Inflammatory macrophage treated with lipopolysaccharide for 4 hours (primary cell): ENCODE results near the gene RGL1.
A peak's percentile ranks its signal among the peaks of the same experiment; 100 is the strongest.
"Not testable (repeated sequence)": the region's sequence is repeated elsewhere in the genome, so short reads cannot be mapped to it uniquely, and the experiment has no call there.

Experiments
- DNase-seq: peaks from one replicate; pipeline ENCODE4 v3.0.0-alpha.2; 2020

The RGL1 gene

GRCh38 chr1:183804916-183805841, at the start of gene RGL1:
TSS of gene RGL1 (plus strand) at chr1:183805120. CDS start at chr1:183805298, 178 bp downstream.
- DNase-seq = peak; percentile 84

DNA sequence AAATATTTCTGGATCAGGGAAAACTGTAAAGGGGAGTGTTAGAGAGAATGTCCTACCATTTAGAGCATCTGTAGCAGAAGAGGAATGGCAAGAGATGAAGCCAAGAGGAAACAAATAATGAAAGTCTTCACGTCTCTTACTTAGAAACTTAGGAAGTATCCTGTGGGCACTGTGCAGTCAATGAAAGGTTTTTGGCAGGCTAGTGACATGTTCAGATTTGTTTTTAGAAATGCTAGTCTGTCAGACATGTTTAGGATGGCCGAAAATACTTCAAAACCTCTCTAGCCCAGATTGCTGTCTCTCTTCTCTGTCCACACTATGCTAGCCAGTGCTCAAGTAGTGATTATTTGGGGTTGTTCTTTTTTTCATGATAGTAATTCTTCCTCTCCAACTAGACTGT, 48.6 kb upstream of the RGL1 start:
- DNase-seq = no peak

DNA sequence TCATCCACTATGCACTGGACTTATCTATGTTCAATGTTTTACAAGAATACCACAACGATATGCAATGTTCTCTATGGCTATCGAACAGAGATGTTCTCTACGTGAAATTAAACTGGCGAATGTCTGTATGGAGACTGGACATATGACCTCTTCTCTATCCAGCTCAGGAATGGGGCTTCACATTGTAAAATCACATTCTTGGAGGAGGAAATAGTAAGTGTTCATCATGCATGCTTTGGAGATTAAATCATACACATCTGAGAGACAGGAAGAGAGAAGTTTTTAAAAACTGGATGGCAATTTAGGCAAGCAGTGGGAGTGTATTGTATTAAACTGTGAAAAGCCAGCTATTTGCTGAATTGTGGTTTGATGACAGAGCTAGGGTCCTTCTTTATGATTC, 47.9 kb upstream of the RGL1 start:
- no peak for DNase-seq

DNA sequence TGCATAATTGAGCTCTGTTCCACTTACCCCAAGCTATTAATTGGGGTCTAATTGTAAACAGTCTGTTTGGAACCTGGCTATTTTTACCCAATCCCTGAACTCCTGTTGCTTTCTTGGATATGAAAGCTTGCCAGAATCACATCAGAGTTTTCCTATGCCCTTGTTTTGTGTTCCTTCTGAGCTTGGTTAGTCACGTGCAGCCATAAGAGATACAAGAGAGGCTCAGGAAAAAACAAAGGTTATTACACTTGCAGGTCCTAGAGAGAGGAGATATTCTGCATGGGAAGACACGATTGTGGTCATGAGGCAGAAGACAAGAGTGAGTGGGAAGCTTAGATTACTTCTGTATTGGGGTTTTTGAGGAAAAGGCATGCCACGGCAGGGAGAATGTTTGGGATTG, 46.0 kb upstream of the RGL1 start:
- no peak for DNase-seq

GRCh38 chr1:183760661-183761060, 44.3 kb upstream of the RGL1 start:
- no peak for DNase-seq

- DNase-seq = no peak
These were observed 43.0 kb upstream of the RGL1 start for GRCh38 chr1:183761871-183762270.

DNA sequence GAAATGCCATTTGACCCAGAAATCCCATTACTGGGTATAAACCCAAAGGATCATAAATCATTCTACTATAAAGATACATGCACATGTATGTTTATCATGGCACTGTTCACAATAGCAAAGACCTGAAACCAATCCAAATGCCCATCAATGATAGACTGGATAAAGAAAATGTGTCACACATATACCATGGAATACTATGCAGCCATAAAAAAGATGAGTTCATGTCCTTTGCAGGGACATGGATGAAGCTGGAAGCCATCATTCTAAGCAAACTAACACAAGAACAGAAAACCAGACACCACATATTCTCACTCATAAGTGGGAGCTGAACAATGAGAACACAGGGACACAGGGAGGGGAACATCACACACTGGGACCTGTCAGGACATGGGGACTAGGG, 42.1 kb upstream of the RGL1 start:
- DNase-seq = not testable (repeated sequence)

GRCh38 chr1:183764981-183765380, 39.9 kb upstream of the RGL1 start:
- DNase-seq = no peak

- peak; percentile 56 for DNase-seq
These were observed 34.7 kb upstream of the RGL1 start for GRCh38 chr1:183769956-183770815.

DNA sequence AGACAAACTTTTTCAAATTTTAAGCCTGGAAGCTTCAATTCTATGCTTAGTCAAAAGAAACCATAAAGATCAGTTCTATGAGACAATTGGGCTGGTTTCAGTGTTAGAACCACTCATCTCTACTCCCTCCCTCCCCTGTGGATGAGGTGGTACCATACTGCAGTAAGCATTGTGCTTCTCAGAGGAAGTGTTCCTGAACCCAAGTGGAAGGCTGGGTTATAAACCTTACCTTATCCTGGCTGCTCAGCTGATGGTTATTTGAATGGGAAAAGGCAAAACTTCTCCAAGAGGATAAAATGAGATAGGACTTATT, 34.1 kb upstream of the RGL1 start:
- DNase-seq = no peak

DNA sequence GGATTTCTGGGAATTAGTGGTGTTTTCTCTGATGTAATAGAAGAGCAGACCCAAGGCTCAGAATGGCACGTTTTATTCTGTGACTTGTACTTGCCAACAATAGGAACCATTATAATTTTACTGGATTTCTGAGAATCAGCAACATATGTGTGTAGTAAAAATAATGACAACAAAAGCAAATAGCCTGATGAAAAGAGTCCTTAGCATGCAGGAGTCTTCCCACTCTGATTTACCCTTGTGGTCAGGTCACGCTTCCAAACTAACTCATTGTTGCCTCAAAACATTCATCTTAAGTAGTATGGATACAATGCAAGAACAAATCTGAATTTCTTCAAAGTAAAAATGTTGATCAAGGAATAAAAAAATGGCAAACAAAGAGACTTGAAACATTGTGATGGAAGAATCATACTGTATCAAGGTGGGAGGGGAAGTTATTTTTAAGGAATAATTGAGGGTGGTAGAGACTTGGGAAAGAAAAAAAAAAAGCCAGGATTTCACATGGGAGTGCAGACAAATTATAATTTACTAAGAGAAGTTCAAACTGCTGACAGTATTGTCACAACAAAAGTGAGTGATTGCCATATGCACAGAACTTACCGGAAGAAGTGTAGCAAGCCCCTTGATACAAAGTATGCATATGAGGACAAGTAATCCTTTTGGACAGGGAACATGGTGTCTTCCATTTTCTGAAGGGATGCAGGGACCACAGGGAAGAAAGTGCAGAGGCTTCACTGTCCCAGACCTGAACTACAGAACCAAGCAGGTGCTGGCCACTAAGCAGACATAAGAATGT, 31.2 kb upstream of the RGL1 start:
- no peak for DNase-seq

DNA sequence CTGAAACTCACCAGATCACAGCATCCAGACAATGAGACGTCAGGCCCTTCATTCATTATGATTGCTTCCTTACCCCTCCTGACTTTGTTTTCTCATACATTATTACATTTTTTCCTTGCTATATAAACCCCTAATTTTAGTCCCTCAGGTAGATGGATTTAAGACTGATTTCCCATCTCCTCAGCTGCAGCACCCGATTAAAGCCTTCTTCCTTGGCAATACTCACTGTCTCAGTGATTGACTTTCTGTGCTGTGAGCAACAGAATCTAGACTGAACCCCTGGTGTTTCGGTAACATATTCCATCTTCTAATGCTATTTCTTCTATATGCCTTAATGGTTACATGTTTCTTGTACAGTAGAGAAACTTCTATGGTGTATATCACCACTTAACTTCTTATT, 30.0 kb upstream of the RGL1 start:
- no peak for DNase-seq

DNA sequence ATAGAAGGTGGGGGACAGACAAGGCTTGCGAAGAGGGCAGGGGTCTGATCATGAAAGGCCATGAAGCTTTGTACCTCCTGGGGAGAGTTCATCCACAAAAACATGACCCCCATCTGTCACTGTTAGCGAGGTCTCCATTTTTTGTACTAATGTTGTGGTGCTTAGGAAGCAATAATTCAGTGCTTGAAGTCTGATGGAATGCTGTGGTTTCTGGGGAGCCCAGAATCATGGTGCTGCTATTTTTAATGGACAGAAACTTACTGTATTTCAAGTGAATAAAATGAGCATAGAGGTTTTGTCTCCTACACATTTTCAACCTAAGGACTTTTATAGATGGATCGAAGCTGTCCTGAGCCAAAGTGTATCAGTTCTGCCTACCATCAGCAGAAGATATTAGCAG, 28.2 kb upstream of the RGL1 start:
- no peak for DNase-seq

DNA sequence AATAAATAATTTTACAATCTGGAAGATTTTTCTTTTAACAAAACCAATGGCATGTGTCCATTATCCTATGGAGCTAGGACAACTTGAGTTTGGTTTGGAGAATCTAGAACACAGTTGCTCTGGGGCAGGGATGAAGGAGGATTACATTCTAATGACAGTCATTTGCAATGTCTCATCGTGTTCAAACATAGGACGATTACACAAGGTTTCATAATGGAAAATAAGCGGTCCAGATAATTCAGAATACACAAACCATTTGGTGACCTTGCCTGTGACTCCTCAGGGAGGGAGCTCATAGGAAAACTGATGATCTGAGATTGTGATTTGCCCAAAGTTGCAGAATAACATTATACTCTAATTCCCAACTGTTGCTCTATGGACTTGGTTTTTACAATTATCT, 27.6 kb upstream of the RGL1 start:
- no peak for DNase-seq

DNA sequence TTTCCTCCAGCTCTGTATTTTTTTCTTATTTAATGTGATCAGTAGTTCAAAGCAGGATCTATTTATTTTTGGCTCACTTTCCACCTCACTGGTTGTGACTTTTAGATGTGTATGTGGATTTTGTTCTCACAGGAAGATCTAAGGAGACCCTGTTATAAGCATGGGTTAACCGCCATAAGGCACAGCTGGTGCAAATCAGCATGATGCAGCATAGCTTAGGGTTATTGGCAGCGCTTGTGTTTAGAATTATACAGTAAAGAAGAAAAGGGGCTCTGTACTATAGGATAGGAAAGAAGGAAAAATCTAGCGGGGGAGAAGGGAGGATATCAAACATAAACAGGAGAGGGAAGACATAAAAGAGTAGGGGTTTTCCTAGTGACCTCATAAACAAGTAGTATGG, 26.9 kb upstream of the RGL1 start:
- no peak for DNase-seq

DNA sequence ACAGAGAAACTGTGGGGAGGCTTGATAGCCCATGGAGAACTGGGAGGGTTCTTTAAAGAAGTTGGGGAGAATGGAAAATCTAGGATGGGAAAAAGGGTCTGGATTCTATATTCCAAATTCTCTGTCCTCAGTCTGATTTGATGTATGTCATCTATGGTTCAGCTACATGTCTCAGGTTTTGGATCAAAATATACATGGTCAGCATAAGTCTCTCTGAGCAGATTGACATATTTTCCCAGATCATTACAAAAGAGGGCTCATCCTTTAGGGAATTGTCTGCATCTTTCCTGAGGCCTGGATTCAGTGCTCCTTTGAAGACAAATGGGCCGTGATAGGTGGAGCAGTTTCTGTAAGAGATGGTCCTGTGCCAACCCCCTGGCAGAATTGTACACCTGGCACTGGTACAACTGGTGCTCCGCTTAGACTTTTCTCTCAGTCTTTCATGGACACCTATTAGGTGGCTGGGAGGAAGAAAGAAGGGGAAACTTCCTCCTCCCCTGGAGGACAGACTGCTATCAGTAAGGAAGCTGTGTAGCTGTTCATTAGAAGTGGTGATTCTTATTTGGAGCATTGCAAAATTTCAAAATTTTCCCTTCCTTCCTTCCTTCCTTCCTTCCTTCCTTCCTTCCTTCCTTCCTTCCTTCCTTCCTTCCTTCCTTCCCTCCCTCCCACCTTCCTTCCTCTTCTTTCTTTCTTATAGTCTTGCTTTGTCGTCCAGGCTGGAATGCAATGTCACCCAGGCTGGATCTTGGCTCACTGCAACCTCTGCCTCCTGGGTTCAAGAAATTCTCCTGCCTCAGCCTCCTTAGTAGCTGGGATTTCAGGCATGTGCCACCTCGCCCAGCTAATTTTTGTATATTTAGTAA, 26.1 kb upstream of the RGL1 start:
- DNase-seq = no peak

DNA sequence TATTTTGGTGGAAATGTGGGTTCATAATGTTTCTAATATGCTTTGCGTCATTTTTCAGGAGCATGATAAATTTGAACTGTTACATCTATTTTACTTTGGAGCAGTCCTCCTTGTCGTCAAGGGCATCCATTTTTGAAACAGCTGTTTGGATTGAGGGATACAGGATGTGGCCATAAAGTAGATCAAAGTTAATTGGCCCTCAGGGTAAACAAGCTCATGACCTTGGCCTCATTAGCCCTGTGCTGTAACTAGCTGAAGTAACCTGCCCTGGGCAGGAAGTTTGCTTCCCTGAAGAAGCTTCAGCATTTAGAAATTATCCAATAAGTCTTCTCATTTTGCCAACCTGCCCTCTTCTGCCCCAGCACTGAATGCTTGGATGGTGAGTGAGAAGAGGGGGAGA, 24.8 kb upstream of the RGL1 start:
- no peak for DNase-seq

DNA sequence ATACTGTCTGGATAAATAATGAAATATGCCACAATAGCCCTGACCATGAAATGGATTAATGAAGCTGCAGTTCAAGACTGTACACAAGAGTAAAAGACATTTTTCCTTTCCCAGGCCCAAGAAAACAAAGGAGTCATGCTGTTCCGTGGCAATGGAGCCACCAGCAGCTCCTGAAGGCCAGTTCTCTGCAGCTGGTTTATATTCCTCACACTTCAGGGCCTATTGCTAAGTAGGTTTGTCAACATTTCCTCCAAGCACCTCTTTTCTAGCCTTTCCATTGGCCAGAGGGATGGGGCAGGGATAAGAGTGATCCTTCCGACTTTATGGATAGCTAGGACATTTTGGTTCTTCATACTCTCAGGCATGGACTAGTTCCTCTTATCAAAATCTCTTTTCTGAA, 24.2 kb upstream of the RGL1 start:
- no peak for DNase-seq

GRCh38 chr1:183783342-183783741, 21.6 kb upstream of the RGL1 start:
- no peak for DNase-seq

- no peak for DNase-seq
These were observed 20.9 kb upstream of the RGL1 start for GRCh38 chr1:183783767-183784637.

- DNase-seq = not testable (repeated sequence)
These were observed 19.0 kb upstream of the RGL1 start for GRCh38 chr1:183785921-183786320.
